SK-N-SH treated with all-trans-retinoic acid at 6 μM for 48 hours (cell line): ENCODE measurements around the gene SLC22A1.

ENCODE experiments used
- ATAC-seq: fragments of 200-7000 bp; cut with Tn5 transposase; 3 replicates; pipeline ENCODE4 v1.9.1; 2020; ENCODE audit warnings: mild to moderate bottlenecking, moderate library complexity
- ARNTL ChIP-seq: fragments of 450-650 bp; formaldehyde crosslinking; IDR thresholded peaks from 2 replicates; pipeline ENCODE4 v1.5.0; 2020; ENCODE audit warnings: low read depth, mild to moderate bottlenecking, moderate library complexity, borderline replicate concordance
- BACH2 ChIP-seq: fragments of 250-450 bp; sonication (Bioruptor Pico); IDR thresholded peaks from 2 replicates; pipeline ENCODE4 v1.9.0; 2021; ENCODE audit warnings: mild to moderate bottlenecking, borderline replicate concordance
- CREB5 ChIP-seq: fragments of 250-450 bp; sonication (Bioruptor Pico); IDR thresholded peaks from 2 replicates; pipeline ENCODE4 v1.5.1; 2020; ENCODE audit warnings: low read depth, mild to moderate bottlenecking, moderate library complexity
- CSRNP3 ChIP-seq: fragments of 250-450 bp; sonication (Bioruptor Pico); IDR thresholded peaks from 2 replicates; pipeline ENCODE4 v1.5.1; 2021; ENCODE audit warnings: mild to moderate bottlenecking, moderate library complexity
- ESRRG ChIP-seq: fragments of 250-450 bp; sonication (Bioruptor Pico); IDR thresholded peaks from 2 replicates; pipeline ENCODE4 v1.6.1; 2021; ENCODE audit warnings: mild to moderate bottlenecking
- GLIS3 ChIP-seq: fragments of 250-450 bp; sonication (Bioruptor Pico); IDR thresholded peaks from 2 replicates; pipeline ENCODE4 v1.5.0; 2020; ENCODE audit warnings: mild to moderate bottlenecking, moderate library complexity
- ISL1 ChIP-seq: fragments of 250-450 bp; sonication (Bioruptor Pico); IDR thresholded peaks from 2 replicates; pipeline ENCODE4 v2.1.2; 2022; ENCODE audit warnings: mild to moderate bottlenecking, moderate library complexity
- OSR1 ChIP-seq: fragments of 250-450 bp; sonication (Bioruptor Pico); IDR thresholded peaks from 2 replicates; pipeline ENCODE4 v1.8.0; 2022; ENCODE audit warnings: moderate library complexity, mild to moderate bottlenecking, inconsistent platforms
- PATZ1 ChIP-seq: fragments of 250-450 bp; sonication (Bioruptor Pico); IDR thresholded peaks from 2 replicates; pipeline ENCODE4 v1.8.0; 2020; ENCODE audit warnings: mild to moderate bottlenecking, moderate library complexity, borderline replicate concordance
- POU6F1 ChIP-seq: fragments of 250-450 bp; sonication (Bioruptor Pico); IDR thresholded peaks from 2 replicates; pipeline ENCODE4 v1.8.0; 2021; ENCODE audit warnings: low read depth, mild to moderate bottlenecking, moderate library complexity, borderline replicate concordance
- PPARA ChIP-seq: fragments of 250-450 bp; sonication (Bioruptor Pico); IDR thresholded peaks from 2 replicates; pipeline ENCODE4 v1.5.0; 2020; ENCODE audit warnings: mild to moderate bottlenecking, borderline replicate concordance
- RARB ChIP-seq: fragments of 250-450 bp; sonication (Bioruptor Pico); IDR thresholded peaks from 2 replicates; pipeline ENCODE4 v1.8.0; 2021; ENCODE audit warnings: mild to moderate bottlenecking, moderate library complexity
- SNAI2 ChIP-seq: fragments of 250-450 bp; sonication (Bioruptor Pico); IDR thresholded peaks from 2 replicates; pipeline ENCODE4 v1.5.0; 2020; ENCODE audit warnings: mild to moderate bottlenecking, moderate library complexity
- TCF4 ChIP-seq: fragments of 250-450 bp; sonication (Bioruptor Pico); IDR thresholded peaks from 2 replicates; pipeline ENCODE4 v1.8.0; 2021; ENCODE audit warnings: mild to moderate bottlenecking, moderate library complexity, borderline replicate concordance
- TOX ChIP-seq: fragments of 250-450 bp; sonication (Bioruptor Pico); IDR thresholded peaks from 2 replicates; pipeline ENCODE4 v1.8.0; 2021; ENCODE audit warnings: mild to moderate bottlenecking, moderate library complexity, borderline replicate concordance
- TSHZ2 ChIP-seq: fragments of 250-450 bp; sonication (Bioruptor Pico); IDR thresholded peaks from 2 replicates; pipeline ENCODE4 v1.5.0; 2020; ENCODE audit warnings: mild to moderate bottlenecking, moderate library complexity
- ZC3H10 ChIP-seq: fragments of 250-450 bp; sonication (Bioruptor Pico); IDR thresholded peaks from 2 replicates; pipeline ENCODE4 v1.5.1; 2021; ENCODE audit warnings: mild to moderate bottlenecking, moderate library complexity
- ZFP3 ChIP-seq: fragments of 250-450 bp; sonication (Bioruptor Pico); IDR thresholded peaks from 2 replicates; pipeline ENCODE4 v1.5.0; 2020; ENCODE audit warnings: mild to moderate bottlenecking, moderate library complexity
- ZFP30 ChIP-seq: fragments of 450-650 bp; formaldehyde crosslinking; IDR thresholded peaks from 2 replicates; pipeline ENCODE4 v1.5.0; 2022; ENCODE audit warnings: mild to moderate bottlenecking, moderate library complexity
- ZNF565 ChIP-seq: fragments of 450-650 bp; formaldehyde crosslinking; conservative IDR thresholded peaks from 2 replicates; pipeline ENCODE4 v1.5.0; 2020; ENCODE audit warnings: low read depth, mild to moderate bottlenecking, moderate library complexity
- ZNF70 ChIP-seq: fragments of 450-650 bp; formaldehyde crosslinking; IDR thresholded peaks from 2 replicates; pipeline ENCODE4 v1.5.0; 2020; ENCODE audit warnings: mild to moderate bottlenecking, moderate library complexity
- ZNF8 ChIP-seq: fragments of 450-650 bp; formaldehyde crosslinking; IDR thresholded peaks from 2 replicates; pipeline ENCODE4 v1.5.0; 2020; ENCODE audit warnings: mild to moderate bottlenecking, moderate library complexity

Gene SLC22A1

GRCh38 chr6:160103825-160104100 is 17.9 kb upstream of the SLC22A1 start:
- TF ChIP-seq ZNF70 (CRISPR knock-in tag) (no peak), CSRNP3 (CRISPR knock-in tag) (no peak), TCF4 (CRISPR knock-in tag) (no peak), CREB5 (CRISPR knock-in tag) (no peak), OSR1 (CRISPR knock-in tag) (no peak), ISL1 (CRISPR knock-in tag) (no peak), BACH2 (CRISPR knock-in tag) (no peak), RARB (CRISPR knock-in tag) (no peak), PPARA (CRISPR knock-in tag) (no peak), SNAI2 (no peak), ZFP30 (CRISPR knock-in tag) (no peak), TOX (CRISPR knock-in tag) (no peak), ZFP3 (CRISPR knock-in tag) (no peak), ZC3H10 (CRISPR knock-in tag) (no peak), PATZ1 (CRISPR knock-in tag) (no peak), GLIS3 (CRISPR knock-in tag) (no peak), ESRRG (no peak), TSHZ2 (CRISPR knock-in tag) (no peak), ZNF565 (no peak)
- no peak for ATAC-seq

- TF ChIP-seq CSRNP3 (CRISPR knock-in tag), result no peak
- no peak for TF ChIP-seq ZC3H10 (CRISPR knock-in tag)
- no peak for TF ChIP-seq PATZ1 (CRISPR knock-in tag)
- TF ChIP-seq TCF4 (CRISPR knock-in tag), result no peak
- no peak for TF ChIP-seq PPARA (CRISPR knock-in tag)
- no peak for TF ChIP-seq ARNTL
- no peak for TF ChIP-seq GLIS3 (CRISPR knock-in tag)
- no peak for TF ChIP-seq ZFP3 (CRISPR knock-in tag)
- TF ChIP-seq POU6F1 (CRISPR knock-in tag), result no peak
- TF ChIP-seq SNAI2, result no peak
- no peak for TF ChIP-seq ZNF8 (CRISPR knock-in tag)
- no peak for TF ChIP-seq ZNF70 (CRISPR knock-in tag)
- no peak for TF ChIP-seq OSR1 (CRISPR knock-in tag)
- no peak for TF ChIP-seq ZFP30 (CRISPR knock-in tag)
- TF ChIP-seq ESRRG, result no peak
- TF ChIP-seq RARB (CRISPR knock-in tag), result no peak
- ATAC-seq, result no peak
Observed at GRCh38 chr6:160104821-160105517, 16.6 kb upstream of the SLC22A1 start.
